NB4 (cell line): ENCODE results near the gene CACNA2D2.

Experiments
- CTCF ChIP-seq: IDR thresholded peaks from one replicate; pipeline ENCODE4 v1.5.1; 2012; ENCODE audit warnings: low read depth, low read length
- MYC ChIP-seq: IDR thresholded peaks from 2 replicates; pipeline ENCODE4 v1.6.1; 2011; ENCODE audit warnings: low read depth, low read length
- POLR2A ChIP-seq: IDR thresholded peaks from 2 replicates; pipeline ENCODE4 v1.6.1; 2011; ENCODE audit warnings: mild to moderate bottlenecking; ENCODE audit not compliant: insufficient read length; ENCODE audit errors: extremely low read depth

DNA sequence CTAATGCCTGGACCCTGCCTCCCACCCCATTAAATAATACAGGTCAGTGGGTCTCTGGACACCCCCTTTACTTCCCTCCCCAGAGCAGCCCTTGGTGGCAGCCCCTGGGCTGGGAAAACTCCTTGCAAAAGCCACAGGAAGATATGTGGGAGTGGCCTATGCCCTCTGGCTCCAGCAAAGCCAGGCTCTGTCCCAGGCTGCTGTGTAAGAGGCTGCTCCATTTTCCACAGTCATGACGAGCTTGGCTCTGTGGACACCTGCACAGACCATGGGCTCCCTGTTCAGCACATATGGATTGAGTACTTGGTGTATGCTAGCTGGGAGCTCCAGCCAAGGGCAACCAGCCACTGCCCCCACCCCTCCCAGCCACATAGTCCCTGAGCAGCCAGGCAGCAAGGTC, 13.0 kb downstream of the CACNA2D2 start:
- TF ChIP-seq POLR2A (no peak), CTCF (no peak), MYC (no peak)
